HEK293 (cell line): ENCODE measurements around the gene BCL7C.

ENCODE experiments used
- BCL11B ChIP-seq: fragments of 450-650 bp; formaldehyde crosslinking; IDR thresholded peaks from 2 replicates; pipeline ENCODE4 v1.5.1; 2016; ENCODE audit warnings: low read depth, missing biosample characterization, missing genetic modification characterization
- GLIS2 ChIP-seq: fragments of 450-650 bp; formaldehyde crosslinking; IDR thresholded peaks from 2 replicates; pipeline ENCODE4 v1.5.1; 2016; ENCODE audit warnings: missing biosample characterization, missing genetic modification characterization
- KLF10 ChIP-seq: fragments of 450-650 bp; IDR thresholded peaks from 2 replicates; pipeline ENCODE4 v1.5.1; 2018; ENCODE audit warnings: missing biosample characterization, mild to moderate bottlenecking, missing genetic modification characterization
- KLF7 ChIP-seq: fragments of 450-650 bp; formaldehyde crosslinking; IDR thresholded peaks from 2 replicates; pipeline ENCODE4 v1.5.1; 2016; ENCODE audit warnings: missing biosample characterization, missing genetic modification characterization, borderline replicate concordance
- SALL2 ChIP-seq: fragments of 450-650 bp; formaldehyde crosslinking; IDR thresholded peaks from 2 replicates; pipeline ENCODE4 v1.5.0; 2017; ENCODE audit warnings: missing biosample characterization, mild to moderate bottlenecking, missing genetic modification characterization, borderline replicate concordance
- SP7 ChIP-seq: fragments of 450-650 bp; formaldehyde crosslinking; IDR thresholded peaks from 2 replicates; pipeline ENCODE4 v1.5.1; 2016; ENCODE audit warnings: missing biosample characterization, missing genetic modification characterization
- TRIM28 ChIP-seq: IDR thresholded peaks from 2 replicates; pipeline ENCODE4 v1.6.1; 2011; ENCODE audit warnings: low read length, control low read depth, borderline replicate concordance
- WT1 ChIP-seq: fragments of 450-650 bp; formaldehyde crosslinking; IDR thresholded peaks from 2 replicates; pipeline ENCODE4 v1.5.1; 2016; ENCODE audit warnings: missing biosample characterization, missing genetic modification characterization
- ZBTB20 ChIP-seq: fragments of 450-650 bp; formaldehyde crosslinking; IDR thresholded peaks from 2 replicates; pipeline ENCODE4 v1.5.1; 2016; ENCODE audit warnings: missing biosample characterization, missing genetic modification characterization
- ZBTB7A ChIP-seq: fragments of 450-650 bp; formaldehyde crosslinking; IDR thresholded peaks from 2 replicates; pipeline ENCODE4 v1.5.1; 2016; ENCODE audit warnings: low read depth, missing biosample characterization, missing genetic modification characterization
- ZBTB8A ChIP-seq: fragments of 450-650 bp; formaldehyde crosslinking; IDR thresholded peaks from 2 replicates; pipeline ENCODE4 v1.5.1; 2016; ENCODE audit warnings: missing biosample characterization, missing genetic modification characterization
- ZEB2 ChIP-seq: fragments of 450-650 bp; formaldehyde crosslinking; IDR thresholded peaks from 2 replicates; pipeline ENCODE4 v1.5.1; 2016; ENCODE audit warnings: missing biosample characterization, missing genetic modification characterization
- ZFHX2 ChIP-seq: fragments of 450-650 bp; formaldehyde crosslinking; conservative IDR thresholded peaks from 2 replicates; pipeline ENCODE4 v1.5.1; 2016; ENCODE audit warnings: missing biosample characterization, missing genetic modification characterization
- ZFP41 ChIP-seq: fragments of 450-650 bp; formaldehyde crosslinking; IDR thresholded peaks from 2 replicates; pipeline ENCODE4 v1.5.1; 2016; ENCODE audit warnings: missing biosample characterization, missing genetic modification characterization, borderline replicate concordance
- ZNF112 ChIP-seq: fragments of 450-650 bp; formaldehyde crosslinking; IDR thresholded peaks from 2 replicates; pipeline ENCODE4 v1.5.0; 2017; ENCODE audit warnings: missing biosample characterization, missing genetic modification characterization
- ZNF157 ChIP-seq: fragments of 450-650 bp; formaldehyde crosslinking; IDR thresholded peaks from 2 replicates; pipeline ENCODE4 v1.5.1; 2016; ENCODE audit warnings: missing biosample characterization, missing genetic modification characterization
- ZNF169 ChIP-seq: fragments of 450-650 bp; formaldehyde crosslinking; IDR thresholded peaks from 2 replicates; pipeline ENCODE4 v1.5.1; 2016; ENCODE audit warnings: missing biosample characterization, missing genetic modification characterization
- ZNF214 ChIP-seq: fragments of 450-650 bp; formaldehyde crosslinking; IDR thresholded peaks from 2 replicates; pipeline ENCODE4 v1.5.1; 2017; ENCODE audit warnings: missing biosample characterization, mild to moderate bottlenecking, missing genetic modification characterization, borderline replicate concordance
- ZNF24 ChIP-seq: fragments of 450-650 bp; formaldehyde crosslinking; IDR thresholded peaks from 2 replicates; pipeline ENCODE4 v1.5.1; 2016; ENCODE audit warnings: missing biosample characterization, missing genetic modification characterization
- ZNF266 ChIP-seq: fragments of 450-650 bp; formaldehyde crosslinking; IDR thresholded peaks from 2 replicates; pipeline ENCODE4 v1.5.1; 2016; ENCODE audit warnings: missing biosample characterization, missing genetic modification characterization, low read depth
- ZNF311 ChIP-seq: fragments of 450-650 bp; formaldehyde crosslinking; IDR thresholded peaks from 2 replicates; pipeline ENCODE4 v1.5.1; 2017; ENCODE audit warnings: missing biosample characterization, missing genetic modification characterization, borderline replicate concordance
- ZNF37A ChIP-seq: fragments of 450-650 bp; IDR thresholded peaks from 2 replicates; pipeline ENCODE4 v1.5.1; 2018; ENCODE audit warnings: missing biosample characterization, missing genetic modification characterization
- ZNF501 ChIP-seq: fragments of 450-650 bp; formaldehyde crosslinking; IDR thresholded peaks from 2 replicates; pipeline ENCODE4 v1.5.1; 2016; ENCODE audit warnings: missing biosample characterization, missing genetic modification characterization
- ZNF544 ChIP-seq: fragments of 450-650 bp; formaldehyde crosslinking; IDR thresholded peaks from 2 replicates; pipeline ENCODE4 v1.5.0; 2017; ENCODE audit warnings: missing biosample characterization, missing genetic modification characterization
- ZNF549 ChIP-seq: fragments of 450-650 bp; IDR thresholded peaks from 2 replicates; pipeline ENCODE4 v1.5.1; 2018; ENCODE audit warnings: missing biosample characterization, missing genetic modification characterization, mild to moderate bottlenecking, inconsistent platforms, moderate library complexity
- ZNF658 ChIP-seq: fragments of 450-650 bp; formaldehyde crosslinking; IDR thresholded peaks from 2 replicates; pipeline ENCODE4; 2016; ENCODE audit warnings: missing biosample characterization, missing genetic modification characterization
- ZNF701 ChIP-seq: fragments of 450-650 bp; formaldehyde crosslinking; IDR thresholded peaks from 2 replicates; pipeline ENCODE4 v1.5.1; 2016; ENCODE audit warnings: missing biosample characterization, missing genetic modification characterization
- ZNF776 ChIP-seq: fragments of 450-650 bp; formaldehyde crosslinking; IDR thresholded peaks from 2 replicates; pipeline ENCODE4 v1.5.0; 2017; ENCODE audit warnings: missing biosample characterization, missing genetic modification characterization, borderline replicate concordance
- ZNF777 ChIP-seq: fragments of 450-650 bp; formaldehyde crosslinking; IDR thresholded peaks from 2 replicates; pipeline ENCODE4 v1.5.1; 2017; ENCODE audit warnings: missing biosample characterization, missing genetic modification characterization, borderline replicate concordance
- ZNF830 ChIP-seq: fragments of 450-650 bp; IDR thresholded peaks from 2 replicates; pipeline ENCODE4 v1.5.0; 2018; ENCODE audit warnings: missing biosample characterization, missing genetic modification characterization, low read depth, mild to moderate bottlenecking, moderate library complexity
- ZNF843 ChIP-seq: fragments of 450-650 bp; formaldehyde crosslinking; IDR thresholded peaks from 2 replicates; pipeline ENCODE4 v1.5.1; 2016; ENCODE audit warnings: missing biosample characterization, missing genetic modification characterization
- ZSCAN23 ChIP-seq: fragments of 450-650 bp; formaldehyde crosslinking; IDR thresholded peaks from 2 replicates; pipeline ENCODE4 v1.5.1; 2016; ENCODE audit warnings: missing biosample characterization, missing genetic modification characterization
- ZXDB ChIP-seq: fragments of 450-650 bp; formaldehyde crosslinking; IDR thresholded peaks from 2 replicates; pipeline ENCODE4 v1.5.1; 2016; ENCODE audit warnings: missing biosample characterization, missing genetic modification characterization
- TF ChIP-seq, protein P1 (sequence below): fragments of 450-650 bp; formaldehyde crosslinking; IDR thresholded peaks from 2 replicates; pipeline ENCODE4 v1.5.1; 2016; ENCODE audit warnings: missing biosample characterization, missing genetic modification characterization
- TF ChIP-seq, protein P2 (sequence below): fragments of 450-650 bp; formaldehyde crosslinking; IDR thresholded peaks from 2 replicates; pipeline ENCODE4 v1.5.1; 2017; ENCODE audit warnings: missing biosample characterization, missing genetic modification characterization
- TF ChIP-seq, protein P3 (sequence below): fragments of 450-650 bp; formaldehyde crosslinking; IDR thresholded peaks from 2 replicates; pipeline ENCODE4 v1.5.1; 2016; ENCODE audit warnings: missing biosample characterization, missing genetic modification characterization
- TF ChIP-seq, protein P4 (sequence below): fragments of 450-650 bp; formaldehyde crosslinking; IDR thresholded peaks from 2 replicates; pipeline ENCODE4 v1.5.1; 2017; ENCODE audit warnings: missing biosample characterization, missing genetic modification characterization

Gene BCL7C

DNA sequence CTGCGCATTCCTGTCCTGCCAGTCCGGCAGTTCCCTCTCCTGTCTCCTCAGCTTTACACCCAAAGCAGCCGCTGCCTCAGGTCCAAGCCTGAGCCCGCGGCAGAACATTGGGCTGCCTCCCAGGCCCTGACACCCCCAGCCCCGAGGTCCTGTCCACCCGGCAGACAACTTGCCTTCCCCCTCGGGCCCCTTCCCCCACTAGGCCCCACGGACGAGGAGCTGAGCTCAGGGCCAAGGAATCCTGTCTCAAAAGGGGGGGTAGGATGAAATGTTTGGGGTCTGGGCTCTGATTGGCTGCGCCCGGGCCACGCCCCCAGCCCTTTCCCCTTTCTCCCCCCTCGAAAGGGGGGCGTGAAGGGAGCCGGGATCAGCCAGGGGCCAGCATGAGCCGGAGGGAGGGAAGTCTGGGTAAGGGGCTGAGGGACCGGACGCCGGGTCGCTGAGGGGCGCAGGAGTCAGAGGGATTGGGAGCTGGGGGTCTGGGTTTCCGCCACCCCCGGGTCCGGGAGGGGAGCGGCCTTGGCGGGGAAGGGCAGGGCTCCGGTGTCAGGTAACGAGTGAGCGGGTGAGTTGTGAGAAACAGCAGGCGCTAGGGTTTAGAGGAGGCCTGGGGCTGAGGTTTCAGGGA is 2.5 kb upstream of the BCL7C start, which contains the start of gene CTF1 (continued):
- peak; percentile 83 for TF ChIP-seq GLIS2
- no peak for TF ChIP-seq ZNF658
- TF ChIP-seq ZFHX2 (tag by site-specific recombination), result 0 out of 2 replicates have a peak, but pooled peaks have one; percentile 12
- TF ChIP-seq ZNF701 (tag by site-specific recombination), result no peak
- TF ChIP-seq ZNF549 (tag by site-specific recombination), result no peak
- peak; percentile 53; the same call in 1 of the 2 replicates for TF ChIP-seq ZXDB (tag by site-specific recombination)
- TF ChIP-seq KLF10 (tag by site-specific recombination), result peak; percentile 98
- TF ChIP-seq ZSCAN23, result no peak
- no peak for TF ChIP-seq ZNF157
- no peak for TF ChIP-seq ZNF214 (tag by site-specific recombination)
- no peak for TF ChIP-seq ZNF37A (tag by site-specific recombination)
- no peak for TF ChIP-seq ZNF843 (tag by site-specific recombination)
- no peak for TF ChIP-seq ZNF777 (tag by site-specific recombination)
- TF ChIP-seq, protein P1, sequence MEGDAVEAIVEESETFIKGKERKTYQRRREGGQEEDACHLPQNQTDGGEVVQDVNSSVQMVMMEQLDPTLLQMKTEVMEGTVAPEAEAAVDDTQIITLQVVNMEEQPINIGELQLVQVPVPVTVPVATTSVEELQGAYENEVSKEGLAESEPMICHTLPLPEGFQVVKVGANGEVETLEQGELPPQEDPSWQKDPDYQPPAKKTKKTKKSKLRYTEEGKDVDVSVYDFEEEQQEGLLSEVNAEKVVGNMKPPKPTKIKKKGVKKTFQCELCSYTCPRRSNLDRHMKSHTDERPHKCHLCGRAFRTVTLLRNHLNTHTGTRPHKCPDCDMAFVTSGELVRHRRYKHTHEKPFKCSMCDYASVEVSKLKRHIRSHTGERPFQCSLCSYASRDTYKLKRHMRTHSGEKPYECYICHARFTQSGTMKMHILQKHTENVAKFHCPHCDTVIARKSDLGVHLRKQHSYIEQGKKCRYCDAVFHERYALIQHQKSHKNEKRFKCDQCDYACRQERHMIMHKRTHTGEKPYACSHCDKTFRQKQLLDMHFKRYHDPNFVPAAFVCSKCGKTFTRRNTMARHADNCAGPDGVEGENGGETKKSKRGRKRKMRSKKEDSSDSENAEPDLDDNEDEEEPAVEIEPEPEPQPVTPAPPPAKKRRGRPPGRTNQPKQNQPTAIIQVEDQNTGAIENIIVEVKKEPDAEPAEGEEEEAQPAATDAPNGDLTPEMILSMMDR (tag by site-specific recombination), result no peak
- TF ChIP-seq ZNF501 (tag by site-specific recombination), result 0 out of 2 replicates have a peak, but pooled peaks have one; percentile 37
- TF ChIP-seq ZNF112 (tag by site-specific recombination), result no peak
- TF ChIP-seq ZNF544, result no peak
- no peak; the same call in 1 of the 2 replicates for TF ChIP-seq ZBTB8A (tag by site-specific recombination)
- no peak for TF ChIP-seq WT1 (tag by site-specific recombination)
- no peak for TF ChIP-seq ZNF311 (tag by site-specific recombination)
- TF ChIP-seq KLF7, result no peak; the same call in 1 of the 2 replicates
- peak; percentile 57 for TF ChIP-seq SP7 (tag by site-specific recombination)
- TF ChIP-seq, protein P2, sequence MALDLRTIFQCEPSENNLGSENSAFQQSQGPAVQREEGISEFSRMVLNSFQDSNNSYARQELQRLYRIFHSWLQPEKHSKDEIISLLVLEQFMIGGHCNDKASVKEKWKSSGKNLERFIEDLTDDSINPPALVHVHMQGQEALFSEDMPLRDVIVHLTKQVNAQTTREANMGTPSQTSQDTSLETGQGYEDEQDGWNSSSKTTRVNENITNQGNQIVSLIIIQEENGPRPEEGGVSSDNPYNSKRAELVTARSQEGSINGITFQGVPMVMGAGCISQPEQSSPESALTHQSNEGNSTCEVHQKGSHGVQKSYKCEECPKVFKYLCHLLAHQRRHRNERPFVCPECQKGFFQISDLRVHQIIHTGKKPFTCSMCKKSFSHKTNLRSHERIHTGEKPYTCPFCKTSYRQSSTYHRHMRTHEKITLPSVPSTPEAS, result no peak; the same call in 1 of the 2 replicates
- no peak for TF ChIP-seq ZNF776 (tag by site-specific recombination)
- TF ChIP-seq ZNF169, result no peak
- TF ChIP-seq TRIM28, result no peak
- TF ChIP-seq, protein P3, sequence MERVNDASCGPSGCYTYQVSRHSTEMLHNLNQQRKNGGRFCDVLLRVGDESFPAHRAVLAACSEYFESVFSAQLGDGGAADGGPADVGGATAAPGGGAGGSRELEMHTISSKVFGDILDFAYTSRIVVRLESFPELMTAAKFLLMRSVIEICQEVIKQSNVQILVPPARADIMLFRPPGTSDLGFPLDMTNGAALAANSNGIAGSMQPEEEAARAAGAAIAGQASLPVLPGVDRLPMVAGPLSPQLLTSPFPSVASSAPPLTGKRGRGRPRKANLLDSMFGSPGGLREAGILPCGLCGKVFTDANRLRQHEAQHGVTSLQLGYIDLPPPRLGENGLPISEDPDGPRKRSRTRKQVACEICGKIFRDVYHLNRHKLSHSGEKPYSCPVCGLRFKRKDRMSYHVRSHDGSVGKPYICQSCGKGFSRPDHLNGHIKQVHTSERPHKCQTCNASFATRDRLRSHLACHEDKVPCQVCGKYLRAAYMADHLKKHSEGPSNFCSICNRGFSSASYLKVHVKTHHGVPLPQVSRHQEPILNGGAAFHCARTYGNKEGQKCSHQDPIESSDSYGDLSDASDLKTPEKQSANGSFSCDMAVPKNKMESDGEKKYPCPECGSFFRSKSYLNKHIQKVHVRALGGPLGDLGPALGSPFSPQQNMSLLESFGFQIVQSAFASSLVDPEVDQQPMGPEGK, result peak; percentile 98
- TF ChIP-seq ZFP41 (tag by site-specific recombination), result no peak
- no peak for TF ChIP-seq SALL2
- no peak for TF ChIP-seq ZNF266 (tag by site-specific recombination)
- TF ChIP-seq ZNF830 (tag by site-specific recombination), result no peak
- TF ChIP-seq ZBTB7A, result 0 out of 2 replicates have a peak, but pooled peaks have one; percentile 24
- TF ChIP-seq, protein P4, sequence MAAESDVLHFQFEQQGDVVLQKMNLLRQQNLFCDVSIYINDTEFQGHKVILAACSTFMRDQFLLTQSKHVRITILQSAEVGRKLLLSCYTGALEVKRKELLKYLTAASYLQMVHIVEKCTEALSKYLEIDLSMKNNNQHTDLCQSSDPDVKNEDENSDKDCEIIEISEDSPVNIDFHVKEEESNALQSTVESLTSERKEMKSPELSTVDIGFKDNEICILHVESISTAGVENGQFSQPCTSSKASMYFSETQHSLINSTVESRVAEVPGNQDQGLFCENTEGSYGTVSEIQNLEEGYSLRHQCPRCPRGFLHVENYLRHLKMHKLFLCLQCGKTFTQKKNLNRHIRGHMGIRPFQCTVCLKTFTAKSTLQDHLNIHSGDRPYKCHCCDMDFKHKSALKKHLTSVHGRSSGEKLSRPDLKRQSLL (tag by site-specific recombination), result no peak
- TF ChIP-seq BCL11B (tag by site-specific recombination), result 0 out of 2 replicates have a peak, but pooled peaks have one; percentile 41
- peak; percentile 30; the same call in 1 of the 2 replicates for TF ChIP-seq ZEB2 (tag by site-specific recombination)
- no peak for TF ChIP-seq ZNF24 (tag by site-specific recombination)
- TF ChIP-seq ZBTB20 (tag by site-specific recombination), result peak; percentile 65; the same call in 1 of the 2 replicates
